Measurements from ENCODE around the gene DNHD1.

GRCh38 chr11:6474806-6475500, 22.1 kb upstream of the DNHD1 start:
- TF ChIP-seq, protein P1, sequence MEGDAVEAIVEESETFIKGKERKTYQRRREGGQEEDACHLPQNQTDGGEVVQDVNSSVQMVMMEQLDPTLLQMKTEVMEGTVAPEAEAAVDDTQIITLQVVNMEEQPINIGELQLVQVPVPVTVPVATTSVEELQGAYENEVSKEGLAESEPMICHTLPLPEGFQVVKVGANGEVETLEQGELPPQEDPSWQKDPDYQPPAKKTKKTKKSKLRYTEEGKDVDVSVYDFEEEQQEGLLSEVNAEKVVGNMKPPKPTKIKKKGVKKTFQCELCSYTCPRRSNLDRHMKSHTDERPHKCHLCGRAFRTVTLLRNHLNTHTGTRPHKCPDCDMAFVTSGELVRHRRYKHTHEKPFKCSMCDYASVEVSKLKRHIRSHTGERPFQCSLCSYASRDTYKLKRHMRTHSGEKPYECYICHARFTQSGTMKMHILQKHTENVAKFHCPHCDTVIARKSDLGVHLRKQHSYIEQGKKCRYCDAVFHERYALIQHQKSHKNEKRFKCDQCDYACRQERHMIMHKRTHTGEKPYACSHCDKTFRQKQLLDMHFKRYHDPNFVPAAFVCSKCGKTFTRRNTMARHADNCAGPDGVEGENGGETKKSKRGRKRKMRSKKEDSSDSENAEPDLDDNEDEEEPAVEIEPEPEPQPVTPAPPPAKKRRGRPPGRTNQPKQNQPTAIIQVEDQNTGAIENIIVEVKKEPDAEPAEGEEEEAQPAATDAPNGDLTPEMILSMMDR (IDR thresholded peaks at IDR 0.05) = no peak
- no peak for TF ChIP-seq EZH2 (IDR thresholded peaks at IDR 0.05)
- TF ChIP-seq EZH2phosphoT487 (IDR thresholded peaks at IDR 0.05) = no peak

Measured in neural progenitor cell (in vitro differentiated cells).